Epithelial cell of proximal tubule (primary cell): ENCODE data around the gene USP22. TPM values are rescaled to one million over a fixed set of nuclear protein-coding genes. Genes with fewer than 3 reads are reported as not detected.

ENCODE experiments used
- DNase-seq: peaks from one replicate; pipeline ENCODE4 v3.0.0-alpha.2; 2011; ENCODE audit warnings: low read depth
- H3K4me3 ChIP-seq: 2 replicates; pipeline ENCODE4 v1.5.1; 2011; ENCODE audit warnings: low read depth, mild to moderate bottlenecking, low read length
- CTCF ChIP-seq: conservative IDR thresholded peaks from 2 replicates; pipeline ENCODE4 v1.5.1; 2012; ENCODE audit warnings: low read depth, mild to moderate bottlenecking, low read length
- total RNA-seq: library from RNA; depleted of rRNA; stranded (reverse); fragments of >200 nt; gene quantifications from 2 replicates; pipeline ENCODE4 v1.2.3, GENCODE V29; 2015

The USP22 gene
- total RNA-seq, 1 donor from 2014 or later: 158 TPM

GRCh38 chr17:21079196-21079595 lies 36.4 kb upstream of the USP22 start:
- no peak for TF ChIP-seq CTCF
- no peak overlapping the region for H3K4me3 ChIP-seq
- no peak for DNase-seq

- TF ChIP-seq CTCF: no peak
- DNase-seq: no peak
- no peak overlapping the region for H3K4me3 ChIP-seq
Measured at GRCh38 chr17:21078016-21078780, 35.4 kb upstream of the USP22 start.

GRCh38 chr17:21077281-21077680 lies 34.5 kb upstream of the USP22 start:
- TF ChIP-seq CTCF: no peak
- H3K4me3 ChIP-seq: no peak overlapping the region
- DNase-seq: no peak

DNA sequence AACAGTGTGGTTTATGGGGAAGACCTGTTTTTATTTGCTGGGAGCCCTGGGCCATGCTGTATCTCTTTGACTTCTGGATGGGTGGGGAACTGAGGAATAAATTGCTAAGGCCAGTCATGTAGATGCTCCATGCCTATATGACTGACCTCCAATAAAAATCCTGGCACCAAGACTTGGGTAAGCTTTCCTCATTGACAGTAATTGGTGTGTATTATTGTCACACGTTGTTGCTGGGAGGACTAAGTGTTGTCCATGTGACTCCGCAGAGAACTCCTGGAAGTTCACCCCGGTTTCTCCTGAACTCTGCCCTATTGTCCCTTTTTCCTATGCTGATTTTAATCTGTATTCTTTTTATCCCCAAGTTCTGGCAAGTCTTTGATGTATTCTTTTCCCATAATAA lies 33.4 kb upstream of the USP22 start:
- no peak overlapping the region for H3K4me3 ChIP-seq
- no peak for DNase-seq
- no peak for TF ChIP-seq CTCF

DNA sequence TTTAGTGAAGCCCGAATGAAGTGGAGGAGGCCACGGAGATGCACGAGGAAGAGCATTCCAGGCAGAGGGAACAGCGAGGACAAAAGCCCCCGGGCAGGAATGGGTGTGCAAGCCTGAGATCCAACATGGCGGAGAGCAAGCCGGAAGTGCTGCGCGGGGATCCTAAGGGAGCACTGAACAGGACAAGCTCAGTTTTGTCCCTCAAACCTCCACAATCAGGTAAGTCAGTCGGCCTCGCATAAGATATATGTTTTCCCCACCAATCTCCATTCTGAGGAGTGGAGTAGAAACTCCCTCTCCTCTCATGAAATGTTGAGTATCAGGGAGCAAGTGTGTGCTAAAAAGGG lies 32.9 kb upstream of the USP22 start:
- no peak for TF ChIP-seq CTCF
- H3K4me3 ChIP-seq: no peak overlapping the region
- DNase-seq: no peak

- no peak for DNase-seq
- TF ChIP-seq CTCF: no peak
Measured at GRCh38 chr17:21072745-21073197, 30.0 kb upstream of the USP22 start.

GRCh38 chr17:21066394-21066793 lies 23.6 kb upstream of the USP22 start:
- TF ChIP-seq CTCF: no peak
- no peak for DNase-seq
- H3K4me3 ChIP-seq: no peak overlapping the region

More at GRCh38 chr17:21072745-21073197, 30.0 kb upstream of the USP22 start:
- H3K4me3 ChIP-seq: no peak overlapping the region
